KMS-11 (cell line): Measurements from ENCODE around the gene UNG.
A peak's percentile ranks its signal among the peaks of the same experiment; 100 is the strongest.

Source experiments
- H2AFZ ChIP-seq: fragments of 200-600 bp; sonication (generic); 2 replicates; pipeline ENCODE4 v1.6.1; 2016; ENCODE audit warnings: antibody characterized with exemption, mixed run types, low read depth
- H3K27ac ChIP-seq: fragments of 200-600 bp; sonication (generic); 2 replicates; pipeline ENCODE4 v1.6.1; 2016; ENCODE audit warnings: mild to moderate bottlenecking, mixed run types
- H3K27me3 ChIP-seq: fragments of 200-600 bp; sonication (generic); 2 replicates; pipeline ENCODE4 v1.6.1; 2017; ENCODE audit warnings: mild to moderate bottlenecking, low read depth, mixed run types, moderate library complexity; ENCODE audit not compliant: insufficient read depth
- H3K36me3 ChIP-seq: fragments of 200-600 bp; sonication (generic); 2 replicates; pipeline ENCODE4 v1.6.1; 2017; ENCODE audit warnings: mild to moderate bottlenecking, mixed run types; ENCODE audit not compliant: insufficient read depth
- H3K4me1 ChIP-seq: fragments of 200-600 bp; sonication (generic); 2 replicates; pipeline ENCODE4 v1.6.1; 2016; ENCODE audit warnings: mild to moderate bottlenecking, low read depth, mixed run types; ENCODE audit not compliant: poor library complexity, severe bottlenecking
- H3K4me2 ChIP-seq: fragments of 200-600 bp; sonication (generic); 2 replicates; pipeline ENCODE4 v1.7.0; 2016; ENCODE audit warnings: mild to moderate bottlenecking, mixed run types
- H3K4me3 ChIP-seq: fragments of 200-600 bp; sonication (generic); IDR thresholded peaks from 2 replicates; pipeline ENCODE4 v1.6.1; 2017; ENCODE audit warnings: low read depth, low read length, mixed read lengths; ENCODE audit not compliant: insufficient read depth
- H3K79me2 ChIP-seq: fragments of 200-600 bp; sonication (generic); 2 replicates; pipeline ENCODE4 v1.6.1; 2016; ENCODE audit warnings: low read depth, mixed run types; ENCODE audit not compliant: insufficient read depth
- H3K9ac ChIP-seq: fragments of 200-600 bp; sonication (generic); 2 replicates; pipeline ENCODE4 v1.6.1; 2016; ENCODE audit warnings: mild to moderate bottlenecking, mixed run types
- H4K20me1 ChIP-seq: fragments of 200-600 bp; sonication (generic); 2 replicates; pipeline ENCODE4 v1.6.1; 2016; ENCODE audit warnings: mild to moderate bottlenecking, mixed run types; ENCODE audit not compliant: insufficient read depth
- CTCF ChIP-seq: fragments of 200-600 bp; sonication (generic); conservative IDR thresholded peaks from 2 replicates; pipeline ENCODE4 v1.6.1; 2017; ENCODE audit warnings: low read depth, mild to moderate bottlenecking, antibody characterized with exemption, low read length, moderate library complexity, mixed read lengths

UNG gene

GRCh38 chr12:109154451-109155438, 57.3 kb downstream of the UNG start:
- H3K79me2 ChIP-seq: no peaks in the 10 kb centered on the region
- H4K20me1 ChIP-seq: no peaks in the 10 kb centered on the region
- H3K27me3 ChIP-seq: no peaks in the 10 kb centered on the region
- no peak overlapping the region for H3K4me3 ChIP-seq
- H3K4me1 ChIP-seq: no peaks in the 10 kb centered on the region
- no peak for TF ChIP-seq CTCF
- peak overlapping the region; percentile 54 for H3K27ac ChIP-seq
- H3K9ac ChIP-seq: peak overlapping the region; percentile 50; the same call in 1 of the 2 replicates
- H3K4me2 ChIP-seq: peak overlapping the region; percentile 72
- peak overlapping the region; percentile 86 for H2AFZ ChIP-seq
- no peaks in the 10 kb centered on the region for H3K36me3 ChIP-seq

GRCh38 chr12:109156036-109156435, 58.6 kb downstream of the UNG start:
- Histone ChIP-seq H4K20me1 (no peaks in the 10 kb centered on the region), H3K27me3 (no peaks in the 10 kb centered on the region), H3K4me1 (no peaks in the 10 kb centered on the region), H3K9ac (no peak overlapping the region), H3K79me2 (no peaks in the 10 kb centered on the region), H3K4me2 (peak overlapping the region; percentile 72; the same call in 1 of the 2 replicates), H3K27ac (no peak overlapping the region), H3K36me3 (no peaks in the 10 kb centered on the region), H2AFZ (no peak overlapping the region), H3K4me3 (no peak overlapping the region)
- TF ChIP-seq CTCF: no peak

GRCh38 chr12:109156586-109156985, 59.2 kb downstream of the UNG start:
- no peak overlapping the region for H2AFZ ChIP-seq
- H3K4me3 ChIP-seq: no peak overlapping the region
- TF ChIP-seq CTCF: no peak
- no peaks in the 10 kb centered on the region for H3K36me3 ChIP-seq
- H4K20me1 ChIP-seq: no peaks in the 10 kb centered on the region
- H3K27ac ChIP-seq: no peak overlapping the region
- H3K4me1 ChIP-seq: no peaks in the 10 kb centered on the region
- no peak overlapping the region for H3K9ac ChIP-seq
- H3K27me3 ChIP-seq: no peaks in the 10 kb centered on the region
- no peak overlapping the region for H3K4me2 ChIP-seq
- H3K79me2 ChIP-seq: no peaks in the 10 kb centered on the region

DNA sequence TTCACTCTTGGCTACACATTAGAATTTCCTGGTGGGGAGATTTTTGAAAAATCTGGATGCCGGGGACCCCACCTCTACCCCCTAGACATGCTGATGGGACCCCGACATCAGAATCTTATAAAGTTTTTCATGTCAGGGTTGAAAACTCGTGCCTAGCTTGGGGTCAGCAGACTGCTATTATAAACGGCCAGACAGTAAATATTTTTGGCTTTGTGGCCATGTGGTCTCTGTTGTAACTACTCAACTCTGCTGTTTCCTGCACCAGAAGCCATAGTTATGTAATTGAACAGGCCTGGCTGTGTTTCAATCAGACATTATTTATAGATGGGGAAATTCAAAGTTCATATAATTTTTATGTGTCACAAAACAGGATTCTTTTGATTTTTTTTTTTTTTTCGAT, 60.6 kb downstream of the UNG start:
- Histone ChIP-seq H3K27ac (no peak overlapping the region), H3K79me2 (no peaks in the 10 kb centered on the region), H4K20me1 (no peaks in the 10 kb centered on the region), H3K36me3 (no peaks in the 10 kb centered on the region), H3K27me3 (no peaks in the 10 kb centered on the region), H3K4me3 (no peak overlapping the region), H3K4me1 (no peaks in the 10 kb centered on the region), H3K4me2 (no peak overlapping the region), H2AFZ (no peak overlapping the region), H3K9ac (no peak overlapping the region)
- TF ChIP-seq CTCF: no peak
